HepG2 (cell line): ENCODE measurements around the gene BAHCC1. TPM values are rescaled to one million over a fixed set of nuclear protein-coding genes. Genes with fewer than 3 reads are reported as not detected.

Experiments
- AGO2 ChIP-seq: fragments of 200-400 bp; formaldehyde crosslinking; optimal IDR thresholded peaks from 2 replicates; pipeline ENCODE3; 2017; ENCODE audit warnings: mild to moderate bottlenecking, low read depth, low read length, moderate library complexity
- CBX2 ChIP-seq, 2 experiments: fragments of 200-600 bp in 1 of 2; sonication (generic); formaldehyde crosslinking in 1 of 2; IDR thresholded peaks; 2 replicates each; pipeline versions ENCODE4 v1.7.0 to v1.8.1; 2018 to 2022; ENCODE audit warnings: low read depth in 2 of 2, low read length in 1 of 2, mild to moderate bottlenecking in 1 of 2, missing genetic modification reagents in 1 of 2
- DDIT3 ChIP-seq: sonication (generic); formaldehyde crosslinking; IDR thresholded peaks from 2 replicates; pipeline ENCODE4 v1.4.0; 2020; ENCODE audit warnings: mild to moderate bottlenecking, missing genetic modification reagents
- EED ChIP-seq: sonication (generic); formaldehyde crosslinking; IDR thresholded peaks from 2 replicates; pipeline ENCODE4 v1.5.0; 2020; ENCODE audit warnings: mild to moderate bottlenecking, missing genetic modification reagents
- FOXO4 ChIP-seq: sonication (generic); formaldehyde crosslinking; conservative IDR thresholded peaks from 2 replicates; pipeline ENCODE4 v1.8.1; 2023; ENCODE audit warnings: missing genetic modification reagents
- HDAC1 ChIP-seq: sonication (generic); formaldehyde crosslinking; IDR thresholded peaks from 2 replicates; pipeline ENCODE4 v1.5.1; 2020; ENCODE audit warnings: mild to moderate bottlenecking, missing genetic modification reagents
- HMGXB4 ChIP-seq, 2 experiments: sonication (generic) in 1 of 2; formaldehyde crosslinking in 1 of 2; IDR thresholded peaks; 2 replicates each; pipeline versions ENCODE4 v1.4.0 to v1.6.1; 2018 to 2020; ENCODE audit warnings: missing genetic modification reagents in 2 of 2, borderline replicate concordance in 1 of 2, low read depth in 1 of 2, mild to moderate bottlenecking in 1 of 2, missing biosample characterization in 1 of 2
- HNF4A ChIP-seq: sonication (generic); formaldehyde crosslinking; IDR thresholded peaks from 2 replicates; pipeline ENCODE4 v1.4.0; 2020; ENCODE audit warnings: missing genetic modification reagents
- IRF9 ChIP-seq: sonication (generic); formaldehyde crosslinking; IDR thresholded peaks from 2 replicates; pipeline ENCODE4 v1.8.0; 2022; ENCODE audit warnings: missing genetic modification reagents, mild to moderate bottlenecking, borderline replicate concordance
- JDP2 ChIP-seq: sonication (generic); formaldehyde crosslinking; IDR thresholded peaks from 2 replicates; pipeline ENCODE4 v1.8.1; 2022; ENCODE audit warnings: missing genetic modification reagents, borderline replicate concordance
- MED13 ChIP-seq: sonication (generic); formaldehyde crosslinking; IDR thresholded peaks from 2 replicates; pipeline ENCODE4 v1.5.0; 2020; ENCODE audit warnings: missing genetic modification reagents
- POLR2G ChIP-seq: fragments of 200-400 bp; formaldehyde crosslinking; IDR thresholded peaks from 2 replicates; pipeline ENCODE4 v1.6.1; 2018; ENCODE audit warnings: mild to moderate bottlenecking, low read depth, low read length, moderate library complexity
- PTBP1 ChIP-seq: fragments of 200-400 bp; formaldehyde crosslinking; IDR thresholded peaks from 2 replicates; pipeline ENCODE4 v1.6.1; 2018; ENCODE audit warnings: low read length, low read depth; ENCODE audit not compliant: poor library complexity, severe bottlenecking
- RFXAP ChIP-seq: sonication (generic); formaldehyde crosslinking; IDR thresholded peaks from 2 replicates; pipeline ENCODE4 v1.4.0; 2020; ENCODE audit warnings: missing genetic modification reagents, borderline replicate concordance
- SMARCE1 ChIP-seq: fragments of 450-650 bp; IDR thresholded peaks from 2 replicates; pipeline ENCODE4 v1.6.1; 2017; ENCODE audit warnings: borderline replicate concordance
- SNAPC5 ChIP-seq: sonication (generic); formaldehyde crosslinking; IDR thresholded peaks from 2 replicates; pipeline ENCODE4 v1.8.1; 2023; ENCODE audit warnings: mild to moderate bottlenecking, missing genetic modification reagents, borderline replicate concordance
- TARDBP ChIP-seq: sonication (generic); formaldehyde crosslinking; IDR thresholded peaks from 2 replicates; pipeline ENCODE4 v1.8.0; 2022; ENCODE audit warnings: mild to moderate bottlenecking, missing genetic modification reagents
- TMF1 ChIP-seq: sonication (generic); formaldehyde crosslinking; IDR thresholded peaks from 2 replicates; pipeline ENCODE4 v1.8.1; 2022; ENCODE audit warnings: low read depth, missing genetic modification reagents
- TSC22D2 ChIP-seq: sonication (generic); formaldehyde crosslinking; IDR thresholded peaks from 2 replicates; pipeline ENCODE4 v1.5.1; 2020; ENCODE audit warnings: missing genetic modification reagents, mild to moderate bottlenecking, borderline replicate concordance
- U2AF2 ChIP-seq: fragments of 200-400 bp; formaldehyde crosslinking; IDR thresholded peaks from 2 replicates; pipeline ENCODE4 v1.6.1; 2017; ENCODE audit warnings: low read depth, mild to moderate bottlenecking, low read length
- WIZ ChIP-seq: sonication (generic); formaldehyde crosslinking; IDR thresholded peaks from 2 replicates; pipeline ENCODE4 v1.5.1; 2020; ENCODE audit warnings: mild to moderate bottlenecking, missing genetic modification reagents
- YEATS4 ChIP-seq: sonication (generic); formaldehyde crosslinking; IDR thresholded peaks from 2 replicates; pipeline ENCODE4 v1.4.0; 2020; ENCODE audit warnings: missing genetic modification reagents, borderline replicate concordance
- ZFP62 ChIP-seq: sonication (generic); formaldehyde crosslinking; IDR thresholded peaks from 2 replicates; pipeline ENCODE4 v1.4.0; 2020; ENCODE audit warnings: missing genetic modification reagents
- ZNF263 ChIP-seq: sonication (generic); formaldehyde crosslinking; IDR thresholded peaks from 2 replicates; pipeline ENCODE4 v1.4.0; 2020; ENCODE audit warnings: missing genetic modification reagents
- ZNF619 ChIP-seq: sonication (generic); formaldehyde crosslinking; IDR thresholded peaks from 2 replicates; pipeline ENCODE4 v1.4.0; 2020; ENCODE audit warnings: mild to moderate bottlenecking, missing genetic modification reagents
- polyA plus RNA-seq, 8 experiments: library from polyadenylated mRNA; depleted of rRNA in 3 of 8; stranded (reverse) in 7 of 8; unstranded in 1 of 8; fragments of >200 nt; fragmentation: Illumina TruSeq in 4 of 8; extraction: Trizol in 4 of 8; gene quantifications; 2 replicates each; pipeline versions ENCODE4 v1.2.1 to v1.2.3, GENCODE V29; 2011 to 2016; ENCODE audit warnings: low read depth in 4 of 8, missing spikeins in 1 of 8, mixed read lengths in 1 of 8; ENCODE audit not compliant: insufficient read depth in 1 of 8
- total RNA-seq, 5 experiments: library from RNA; depleted of rRNA; stranded (reverse); fragments of >200 nt; fragmentation: Illumina TruSeq; extraction: Trizol; gene quantifications; 2 replicates each; pipeline ENCODE4 v1.2.3, GENCODE V29; 2016; ENCODE audit warnings: low read depth in 1 of 5

Gene BAHCC1
- total and polyA plus RNA-seq, 2 of the 13 experiments (the other 11 are each of a cell fraction or from before 2014, with no cell fraction given), result 1.4 to 1.7 TPM

GRCh38 chr17:81484195-81484979 lies 89.1 kb downstream of the BAHCC1 start (continued):
- peak; percentile 88 for TF ChIP-seq TARDBP (CRISPR knock-in tag)
- peak; percentile 62; the same call in 1 of the 2 replicates for TF ChIP-seq YEATS4 (CRISPR knock-in tag)
- TF ChIP-seq POLR2G, result no peak
- no peak; the same call in 1 of the 2 replicates for TF ChIP-seq WIZ (CRISPR knock-in tag)
- peak; percentile 82 for TF ChIP-seq HDAC1
- TF ChIP-seq FOXO4, result no peak
- TF ChIP-seq TSC22D2 (CRISPR knock-in tag), result peak; percentile 62; the same call in 1 of the 2 replicates
- TF ChIP-seq U2AF2, result no peak
- TF ChIP-seq IRF9 (CRISPR knock-in tag), result peak; percentile 38; the same call in 1 of the 2 replicates
- TF ChIP-seq AGO2, result no peak
- peak; percentile 72; the same call in 1 of the 2 replicates for TF ChIP-seq EED (CRISPR knock-in tag)
- TF ChIP-seq MED13 (CRISPR knock-in tag), result no peak
- TF ChIP-seq ZNF619 (CRISPR knock-in tag), result peak; percentile 73
- TF ChIP-seq TMF1 (CRISPR knock-in tag), result peak; percentile 78; the same call in 1 of the 2 replicates
- TF ChIP-seq PTBP1, result no peak
- peak; percentile 90 to 93 for TF ChIP-seq HMGXB4 (CRISPR knock-in tag; IDR thresholded peaks at IDR 0.05; ENCODE audit: borderline replicate concordance in 1 of 2, low read depth in 1 of 2)
- TF ChIP-seq SMARCE1, result no peak
- peak; percentile 85 for TF ChIP-seq ZNF263 (CRISPR knock-in tag)
- peak; percentile 35; the same call in 1 of the 2 replicates for TF ChIP-seq RFXAP (CRISPR knock-in tag)
- TF ChIP-seq JDP2, result no peak
- TF ChIP-seq ZFP62 (CRISPR knock-in tag), result no peak
- TF ChIP-seq SNAPC5 (CRISPR knock-in tag), result 0 out of 2 replicates have a peak, but pooled peaks have one; percentile 25
- no peak for TF ChIP-seq CBX2 (IDR thresholded peaks at IDR 0.05; ENCODE audit: low read depth, low read length)
- peak; percentile 86; the same call in 1 of the 2 replicates for TF ChIP-seq CBX2 (CRISPR knock-in tag; IDR thresholded peaks at IDR 0.05; ENCODE audit: low read depth)
- TF ChIP-seq HNF4A (CRISPR knock-in tag), result peak; percentile 44
- TF ChIP-seq DDIT3 (CRISPR knock-in tag), result no peak
